ENCODE measurements around the gene MACC1. TPM values are rescaled to one million over a fixed set of nuclear protein-coding genes. Genes with fewer than 3 reads are reported as not detected.

MACC1 gene
- total and polyA plus RNA-seq, 9 of the 15 experiments (the other 6 are each of a cell fraction or from before 2014, with no cell fraction given): 5.9 to 30.2 (median 10.4) TPM

DNA sequence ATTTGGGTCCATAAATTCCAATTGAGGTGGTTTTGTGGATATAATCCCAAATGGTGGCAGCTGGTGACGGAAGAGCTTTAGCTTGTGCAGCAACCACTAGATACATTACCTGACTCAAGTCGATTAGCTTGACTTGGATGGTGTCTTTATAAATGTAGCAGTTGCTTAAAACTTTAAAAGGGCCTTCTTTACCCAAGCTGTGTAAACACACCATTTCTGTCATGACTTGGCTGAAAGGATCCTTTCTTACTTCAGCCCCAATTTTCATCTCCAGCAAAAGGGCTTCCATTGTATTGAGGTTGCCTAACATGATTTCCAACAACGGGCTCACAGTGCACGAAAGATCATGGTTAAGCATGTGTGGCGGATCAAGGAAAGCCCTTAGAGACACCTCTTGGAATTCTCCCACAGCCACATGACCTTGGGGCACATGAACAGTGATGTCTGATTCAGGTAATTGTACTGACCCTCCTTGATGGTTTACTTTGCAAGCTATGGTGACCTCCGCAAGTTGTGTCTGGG, 57.9 kb downstream of the MACC1 start:
- in situ Hi-C loops (cut with MboI): loop anchor here (25.0 kb wide), 1 partner anchor 397 kb away; the partner anchor contains the start of gene TMEM196
- no peaks in the 10 kb centered on the region for H3K27me3 ChIP-seq (ENCODE audit: control insufficient read depth in 2 of 2, insufficient read depth in 2 of 2, low read length in 2 of 2)
- no peak overlapping the region for H3K9ac ChIP-seq (ENCODE audit: insufficient read depth in 1 of 2, low read depth in 2 of 2, low read length in 2 of 2)
- intact Hi-C loops (cut with micrococcal nuclease): loop anchor here (5.0 kb wide), 2 partner anchors 278 to 438 kb away; no protein-coding TSS in a partner anchor
- no TSS peak for BruUV-seq (replicated peaks)
- no peaks in the 10 kb centered on the region for H3K4me1 ChIP-seq (replicated peaks in 1 of 2; ENCODE audit: control insufficient read depth in 2 of 2, insufficient read depth in 2 of 2, low read length in 2 of 2)
- no peak overlapping the region for H3K27ac ChIP-seq (ENCODE audit: extremely low read depth, low read depth, low read length)
- H3K4me2 ChIP-seq (ENCODE audit: insufficient read depth, low read length): no peak overlapping the region
- POLR2A ChIA-PET: interaction anchor here (0.6 to 2.1 kb wide), 4 partner anchors 8 to 171 kb away, joined by 3 to 4 read pairs (median 4); no protein-coding TSS in a partner anchor
- 77% methylated on average over 6 of the region's 6 CpGs for WGBS (ENCODE audit: insufficient coverage, low coverage, missing lambda C conversion rate)
- H3K9me1 ChIP-seq (ENCODE audit: control insufficient read depth, insufficient read depth, low read length): no peaks in the 10 kb centered on the region
- no peak overlapping the region for H3K4me3 ChIP-seq
- FAIRE-seq (no peak), DNase-seq (ENCODE audit: extremely low read depth in 1 of 4, low spot score in 3 of 4) (no peak), ATAC-seq (no peak)
- peaks cover 5% of the 10 kb centered on the region for H3K36me3 ChIP-seq (ENCODE audit: control insufficient read depth, insufficient read depth, low read length)
- no peak overlapping the region for H2AFZ ChIP-seq (ENCODE audit: low read depth, low read length)
- no peaks in the 10 kb centered on the region for H3K79me2 ChIP-seq (ENCODE audit: control insufficient read depth, insufficient read depth, low read length)
- TF ChIP-seq NFE2L1 (tag; IDR thresholded peaks at IDR 0.05; ENCODE audit: borderline replicate concordance, low read depth): no peak
- TF ChIP-seq EP300 (IDR thresholded peaks at IDR 0.05; ENCODE audit: low read length): no peak
- TF ChIP-seq KLF1 (tag; IDR thresholded peaks at IDR 0.05): no peak
- no peak for TF ChIP-seq ZNF311 (CRISPR knock-in tag; IDR thresholded peaks at IDR 0.05)
- TF ChIP-seq MTA2 (IDR thresholded peaks at IDR 0.05; ENCODE audit: low read depth): no peak
- no peak for TF ChIP-seq XRCC4 (IDR thresholded peaks at IDR 0.05; ENCODE audit: extremely low read depth, insufficient read depth, insufficient read length)
- TF ChIP-seq, protein P1, sequence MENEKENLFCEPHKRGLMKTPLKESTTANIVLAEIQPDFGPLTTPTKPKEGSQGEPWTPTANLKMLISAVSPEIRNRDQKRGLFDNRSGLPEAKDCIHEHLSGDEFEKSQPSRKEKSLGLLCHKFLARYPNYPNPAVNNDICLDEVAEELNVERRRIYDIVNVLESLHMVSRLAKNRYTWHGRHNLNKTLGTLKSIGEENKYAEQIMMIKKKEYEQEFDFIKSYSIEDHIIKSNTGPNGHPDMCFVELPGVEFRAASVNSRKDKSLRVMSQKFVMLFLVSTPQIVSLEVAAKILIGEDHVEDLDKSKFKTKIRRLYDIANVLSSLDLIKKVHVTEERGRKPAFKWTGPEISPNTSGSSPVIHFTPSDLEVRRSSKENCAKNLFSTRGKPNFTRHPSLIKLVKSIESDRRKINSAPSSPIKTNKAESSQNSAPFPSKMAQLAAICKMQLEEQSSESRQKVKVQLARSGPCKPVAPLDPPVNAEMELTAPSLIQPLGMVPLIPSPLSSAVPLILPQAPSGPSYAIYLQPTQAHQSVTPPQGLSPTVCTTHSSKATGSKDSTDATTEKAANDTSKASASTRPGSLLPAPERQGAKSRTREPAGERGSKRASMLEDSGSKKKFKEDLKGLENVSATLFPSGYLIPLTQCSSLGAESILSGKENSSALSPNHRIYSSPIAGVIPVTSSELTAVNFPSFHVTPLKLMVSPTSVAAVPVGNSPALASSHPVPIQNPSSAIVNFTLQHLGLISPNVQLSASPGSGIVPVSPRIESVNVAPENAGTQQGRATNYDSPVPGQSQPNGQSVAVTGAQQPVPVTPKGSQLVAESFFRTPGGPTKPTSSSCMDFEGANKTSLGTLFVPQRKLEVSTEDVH (IDR thresholded peaks at IDR 0.05; ENCODE audit: low read depth, partially characterized antibody): no peak
- TF ChIP-seq, protein P2, sequence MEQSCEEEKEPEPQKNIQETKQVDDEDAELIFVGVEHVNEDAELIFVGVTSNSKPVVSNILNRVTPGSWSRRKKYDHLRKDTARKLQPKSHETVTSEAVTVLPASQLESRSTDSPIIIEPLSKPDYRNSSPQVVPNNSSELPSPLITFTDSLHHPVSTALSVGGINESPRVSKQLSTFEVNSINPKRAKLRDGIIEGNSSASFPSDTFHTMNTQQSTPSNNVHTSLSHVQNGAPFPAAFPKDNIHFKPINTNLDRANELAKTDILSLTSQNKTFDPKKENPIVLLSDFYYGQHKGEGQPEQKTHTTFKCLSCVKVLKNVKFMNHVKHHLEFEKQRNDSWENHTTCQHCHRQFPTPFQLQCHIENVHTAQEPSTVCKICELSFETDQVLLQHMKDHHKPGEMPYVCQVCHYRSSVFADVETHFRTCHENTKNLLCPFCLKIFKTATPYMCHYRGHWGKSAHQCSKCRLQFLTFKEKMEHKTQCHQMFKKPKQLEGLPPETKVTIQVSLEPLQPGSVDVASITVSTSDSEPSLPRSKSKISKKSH (CRISPR knock-in tag; IDR thresholded peaks at IDR 0.05): no peak
- no peaks in the 10 kb centered on the region for H4K20me1 ChIP-seq (replicated peaks; ENCODE audit: control insufficient read depth, insufficient read depth, low read length)
- H3K9me3 ChIP-seq (replicated peaks; ENCODE audit: control insufficient read depth, insufficient read depth, low read depth, low read length): no peaks in the 10 kb centered on the region
- CTCF ChIA-PET (ENCODE audit: low intra/inter-chr PET ratio): interaction anchor here (1.2 to 2.0 kb wide), 3 partner anchors 13 to 281 kb away, joined by 3 to 20 read pairs (median 6); no protein-coding TSS in a partner anchor
